Smooth muscle cell (in vitro differentiated cells): ENCODE results near the gene PATL2. TPM values are rescaled to one million over a fixed set of nuclear protein-coding genes. Genes with fewer than 3 reads are reported as not detected.
"Not testable (repeated sequence)": the region's sequence is repeated elsewhere in the genome, so short reads cannot be mapped to it uniquely, and the experiment has no call there.

Source experiments
- DNase-seq: peaks from one replicate; lab custom pipeline; 2025; ENCODE audit not compliant: unreplicated experiment; lab: John Stamatoyannopoulos, UW
- H2AFZ ChIP-seq: fragments of 200-600 bp; sonication (generic); 2 replicates; pipeline ENCODE4 v1.6.0; 2016; ENCODE audit warnings: antibody characterized with exemption, low read depth, mild to moderate bottlenecking
- H3F3A ChIP-seq: fragments of 200-600 bp; sonication (generic); 2 replicates; pipeline ENCODE4 v1.6.0; 2017; ENCODE audit warnings: antibody characterized with exemption, low read depth
- H3K27ac ChIP-seq: fragments of 200-600 bp; sonication (generic); 2 replicates; pipeline ENCODE4 v1.5.1; 2016; ENCODE audit warnings: low read depth, mild to moderate bottlenecking
- H3K27me3 ChIP-seq: fragments of 200-600 bp; sonication (generic); 2 replicates; pipeline ENCODE4 v1.6.1; 2016; ENCODE audit warnings: low read depth, mild to moderate bottlenecking
- H3K36me3 ChIP-seq: fragments of 200-600 bp; sonication (generic); 2 replicates; pipeline ENCODE4 v1.5.1; 2016; ENCODE audit warnings: low read depth
- H3K4me1 ChIP-seq: fragments of 200-600 bp; sonication (generic); 2 replicates; pipeline ENCODE4 v1.5.1; 2016; ENCODE audit warnings: low read depth
- H3K4me2 ChIP-seq: fragments of 200-600 bp; sonication (generic); 2 replicates; pipeline ENCODE4 v1.6.0; 2016; ENCODE audit warnings: mild to moderate bottlenecking
- H3K4me3 ChIP-seq: fragments of 200-600 bp; sonication (generic); 2 replicates; pipeline ENCODE4 v1.5.1; 2016; ENCODE audit warnings: mild to moderate bottlenecking
- H3K79me2 ChIP-seq: fragments of 200-600 bp; sonication (generic); 2 replicates; pipeline ENCODE4 v1.6.0; 2016; ENCODE audit warnings: low read depth, mild to moderate bottlenecking
- H3K9ac ChIP-seq: fragments of 200-600 bp; sonication (generic); 2 replicates; pipeline ENCODE4 v1.6.0; 2016; ENCODE audit warnings: low read depth
- H3K9me3 ChIP-seq: fragments of 200-600 bp; sonication (generic); replicated peaks from 2 replicates; pipeline ENCODE4 v1.5.1; 2016; ENCODE audit warnings: low read depth
- H4K20me1 ChIP-seq: fragments of 200-600 bp; sonication (generic); 2 replicates; pipeline ENCODE4 v1.6.0; 2016; ENCODE audit warnings: low read depth
- CTCF ChIP-seq: fragments of 200-600 bp; sonication (generic); IDR thresholded peaks from 2 replicates; pipeline ENCODE4 v1.5.1; 2017; ENCODE audit warnings: borderline replicate concordance, mild to moderate bottlenecking, antibody characterized with exemption; ENCODE audit not compliant: insufficient read depth, poor library complexity, severe bottlenecking
- WGBS: methylation state at CpG from one replicate; pipeline ENCODE4 v1.1.7; 2016; ENCODE audit warnings: low lambda C conversion rate; 5-methylcytosine and 5-hydroxymethylcytosine counted together
- polyA plus RNA-seq: library from polyadenylated mRNA; unstranded; fragments of >200 nt; fragmentation: Nextera tagmentation; extraction: Ambion mirVana; gene quantifications from 2 replicates; pipeline ENCODE4 v1.2.1, GENCODE V29; 2016
- total RNA-seq: library from RNA; depleted of rRNA; stranded (reverse); fragments of >200 nt; gene quantifications from 2 replicates; pipeline ENCODE4 v1.2.3, GENCODE V29; 2014

The PATL2 gene
- total RNA-seq = not detected in 2 replicates
- polyA plus RNA-seq = not detected in 2 replicates

DNA sequence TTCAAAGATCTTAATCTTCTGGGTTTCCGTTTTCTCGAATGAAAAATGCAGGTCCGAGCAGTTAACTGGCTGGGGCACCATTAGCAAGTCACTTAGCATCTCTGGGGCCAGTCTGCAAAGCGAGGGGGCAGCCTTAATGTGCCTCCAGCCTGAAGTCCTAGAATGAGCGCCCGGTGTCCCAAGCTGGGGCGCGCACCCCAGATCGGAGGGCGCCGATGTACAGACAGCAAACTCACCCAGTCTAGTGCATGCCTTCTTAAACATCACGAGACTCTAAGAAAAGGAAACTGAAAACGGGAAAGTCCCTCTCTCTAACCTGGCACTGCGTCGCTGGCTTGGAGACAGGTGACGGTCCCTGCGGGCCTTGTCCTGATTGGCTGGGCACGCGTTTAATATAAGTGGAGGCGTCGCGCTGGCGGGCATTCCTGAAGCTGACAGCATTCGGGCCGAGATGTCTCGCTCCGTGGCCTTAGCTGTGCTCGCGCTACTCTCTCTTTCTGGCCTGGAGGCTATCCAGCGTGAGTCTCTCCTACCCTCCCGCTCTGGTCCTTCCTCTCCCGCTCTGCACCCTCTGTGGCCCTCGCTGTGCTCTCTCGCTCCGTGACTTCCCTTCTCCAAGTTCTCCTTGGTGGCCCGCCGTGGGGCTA, at the start of gene PATL2, which contains the start of gene B2M:
PATL2 (minus strand) TSS at position 228 of the 647 bp plus-strand sequence. CDS start 34,833 bp downstream, outside the sequence.
B2M (plus strand) TSS at position 422 of the 647 bp plus-strand sequence; CDS start at position 452, 30 bp downstream.
- DNase-seq = peak; percentile 89
- Histone ChIP-seq H3K4me3 (peak within 1 kb of the TSS; percentile 100), H3K27ac (peak within 1 kb of the TSS; percentile 100), H3F3A (peaks cover 3% of the 10 kb centered on the region), H3K4me1 (peaks cover 4% of the 10 kb centered on the region), H2AFZ (peak within 1 kb of the TSS; percentile 100), H3K79me2 (peaks cover 36% of the 10 kb centered on the region), H3K27me3 (no peaks in the 10 kb centered on the region), H3K4me2 (peak within 1 kb of the TSS; percentile 98), H3K9ac (peak within 1 kb of the TSS; percentile 100), H4K20me1 (peaks cover 44% of the 10 kb centered on the region), H3K36me3 (no peaks in the 10 kb centered on the region), H3K9me3 (no peaks in the 10 kb centered on the region)
- WGBS = under 1% methylated on average over 37 of the region's 37 CpGs
- TF ChIP-seq CTCF = no peak

DNA sequence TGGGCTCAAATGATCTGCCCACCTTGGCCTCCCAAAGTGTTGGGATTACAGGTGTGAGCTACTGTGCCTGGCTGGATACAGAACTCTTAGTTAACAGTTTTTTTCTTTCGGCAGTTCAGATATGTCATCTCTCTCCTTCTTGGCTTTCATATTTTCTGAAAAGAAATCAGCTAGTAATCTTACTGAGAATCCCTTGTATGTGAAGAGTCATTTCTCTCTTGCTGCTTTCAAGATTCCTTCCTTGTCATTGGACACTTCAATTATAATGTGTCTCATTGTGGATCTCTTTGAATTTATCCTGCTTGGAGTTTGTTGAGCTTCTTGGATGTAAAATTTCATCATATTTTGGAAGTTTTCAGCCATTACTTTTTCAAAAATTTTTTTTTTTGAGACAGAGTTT, 42.2 kb upstream of the PATL2 start:
- H3K4me1 ChIP-seq = no peaks in the 10 kb centered on the region
- H3F3A ChIP-seq = no peaks in the 10 kb centered on the region
- DNase-seq = no peak
- H3K9me3 ChIP-seq = peaks cover 2% of the 10 kb centered on the region
- WGBS = 95% methylated on average over 1 of the region's 1 CpG
- H3K79me2 ChIP-seq = no peaks in the 10 kb centered on the region
- no peak overlapping the region for H3K4me2 ChIP-seq
- no peak overlapping the region for H3K9ac ChIP-seq
- no peak for TF ChIP-seq CTCF
- H3K27me3 ChIP-seq = peaks cover 12% of the 10 kb centered on the region
- H4K20me1 ChIP-seq = no peaks in the 10 kb centered on the region
- no peak overlapping the region for H3K27ac ChIP-seq
- no peak overlapping the region for H3K4me3 ChIP-seq
- H3K36me3 ChIP-seq = no peaks in the 10 kb centered on the region
- H2AFZ ChIP-seq = no peak overlapping the region

DNA sequence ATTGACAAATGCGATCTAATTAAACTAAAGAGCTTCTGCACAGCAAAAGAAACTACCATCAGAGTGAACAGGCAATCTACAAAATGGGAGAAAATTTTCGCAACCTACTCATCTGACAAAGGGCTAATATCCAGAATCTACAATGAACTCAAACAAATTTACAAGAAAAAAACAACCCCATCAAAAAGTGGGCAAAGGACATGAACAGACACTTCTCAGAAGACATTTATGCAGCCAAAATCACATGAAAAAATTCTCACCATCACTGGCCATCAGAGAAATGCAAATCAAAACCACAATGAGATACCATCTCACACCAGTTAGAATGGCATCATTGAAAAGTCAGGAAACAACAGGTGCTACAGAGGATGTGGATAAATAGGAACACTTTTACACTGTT, 32.3 kb upstream of the PATL2 start:
- not testable (repeated sequence) for H3K4me1 ChIP-seq, H3K9ac ChIP-seq, H3F3A ChIP-seq, H3K4me3 ChIP-seq, H3K36me3 ChIP-seq, H3K9me3 ChIP-seq, H2AFZ ChIP-seq, DNase-seq, H3K4me2 ChIP-seq, H3K27me3 ChIP-seq, H3K27ac ChIP-seq, H3K79me2 ChIP-seq, H4K20me1 ChIP-seq
- 96% methylated on average over 2 of the region's 2 CpGs for WGBS

GRCh38 chr15:44739222-44739847, 28.2 kb upstream of the PATL2 start:
- H3K27ac ChIP-seq, H3K27me3 ChIP-seq, DNase-seq, H3K4me3 ChIP-seq, H3K79me2 ChIP-seq, H4K20me1 ChIP-seq, H3K4me1 ChIP-seq, H3K9me3 ChIP-seq, H3K4me2 ChIP-seq, H3K36me3 ChIP-seq, H2AFZ ChIP-seq, H3K9ac ChIP-seq: not testable (repeated sequence)
- 93% methylated on average over 21 of the region's 24 CpGs for WGBS
- peaks cover 12% of the 10 kb centered on the region for H3F3A ChIP-seq
